ENCODE measurements around the gene KANK3.

The KANK3 gene

DNA sequence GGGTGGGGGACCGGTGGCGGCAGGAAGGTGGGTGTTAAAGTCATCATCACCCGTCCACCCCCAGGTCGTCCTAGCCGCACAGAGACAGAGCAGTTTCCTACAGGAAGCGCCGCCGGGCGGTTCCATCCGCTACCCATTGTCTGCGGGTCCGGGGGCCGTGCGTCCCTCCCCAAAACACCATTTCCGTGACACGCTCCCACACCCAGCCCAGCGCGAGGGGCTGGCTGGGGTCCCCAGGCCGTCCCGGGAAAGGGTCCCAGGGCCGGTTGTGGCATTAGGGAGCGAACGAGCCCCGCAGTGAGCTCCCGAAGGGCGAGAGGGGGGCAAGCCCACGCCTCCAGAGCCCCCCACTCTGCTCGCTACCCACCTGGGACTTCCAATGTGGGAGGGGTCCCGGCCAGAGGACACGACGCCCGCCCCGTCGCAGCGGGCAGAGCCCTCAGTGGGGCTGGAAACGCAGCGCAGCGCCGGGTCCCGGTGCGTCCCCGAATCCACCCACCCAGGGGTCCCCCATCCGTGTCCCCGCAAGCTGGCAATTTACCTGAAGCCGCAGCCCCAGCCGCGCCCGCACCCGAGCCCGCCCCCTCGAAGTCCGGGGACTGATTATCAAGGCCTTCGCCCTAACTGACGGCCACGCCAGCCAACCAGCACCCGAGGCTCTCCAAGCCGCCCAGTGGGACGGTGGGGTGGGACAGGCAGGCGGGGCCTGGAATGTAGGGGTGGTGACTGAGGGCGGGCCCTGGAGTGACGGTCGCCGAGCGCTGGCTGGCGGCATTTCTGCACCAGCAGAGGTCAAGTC lies at the start of gene KANK3:
TSS of gene KANK3 (minus strand) at position 579 of the 799 bp plus-strand sequence. CDS start 5,434 bp downstream, outside the sequence.
- no peaks in the 10 kb centered on the region for H3K36me3 ChIP-seq
- no peak within 1 kb of the TSS for H3K4me3 ChIP-seq (ENCODE audit: low read depth in 1 of 2, low read length in 1 of 2)
- TF ChIP-seq, protein P1, sequence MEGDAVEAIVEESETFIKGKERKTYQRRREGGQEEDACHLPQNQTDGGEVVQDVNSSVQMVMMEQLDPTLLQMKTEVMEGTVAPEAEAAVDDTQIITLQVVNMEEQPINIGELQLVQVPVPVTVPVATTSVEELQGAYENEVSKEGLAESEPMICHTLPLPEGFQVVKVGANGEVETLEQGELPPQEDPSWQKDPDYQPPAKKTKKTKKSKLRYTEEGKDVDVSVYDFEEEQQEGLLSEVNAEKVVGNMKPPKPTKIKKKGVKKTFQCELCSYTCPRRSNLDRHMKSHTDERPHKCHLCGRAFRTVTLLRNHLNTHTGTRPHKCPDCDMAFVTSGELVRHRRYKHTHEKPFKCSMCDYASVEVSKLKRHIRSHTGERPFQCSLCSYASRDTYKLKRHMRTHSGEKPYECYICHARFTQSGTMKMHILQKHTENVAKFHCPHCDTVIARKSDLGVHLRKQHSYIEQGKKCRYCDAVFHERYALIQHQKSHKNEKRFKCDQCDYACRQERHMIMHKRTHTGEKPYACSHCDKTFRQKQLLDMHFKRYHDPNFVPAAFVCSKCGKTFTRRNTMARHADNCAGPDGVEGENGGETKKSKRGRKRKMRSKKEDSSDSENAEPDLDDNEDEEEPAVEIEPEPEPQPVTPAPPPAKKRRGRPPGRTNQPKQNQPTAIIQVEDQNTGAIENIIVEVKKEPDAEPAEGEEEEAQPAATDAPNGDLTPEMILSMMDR (IDR thresholded peaks at IDR 0.05): no peak
- no peaks in the 10 kb centered on the region for H3K9me3 ChIP-seq
- H3K27ac ChIP-seq: no peak within 1 kb of the TSS
- no peaks in the 10 kb centered on the region for H3K4me1 ChIP-seq (ENCODE audit: control insufficient read depth in 1 of 2, insufficient read depth in 1 of 2, low read depth in 1 of 2, low read length in 1 of 2)
- peaks cover 78% of the 10 kb centered on the region for H3K27me3 ChIP-seq

GRCh38 chr19:8392017-8392591 lies 49.0 kb upstream of the KANK3 start:
- TF ChIP-seq, protein P1 (IDR thresholded peaks at IDR 0.05): no peak
- Histone ChIP-seq H3K9me3 (no peaks in the 10 kb centered on the region), H3K27ac (peak overlapping the region; percentile 99), H3K4me3 (ENCODE audit: low read depth in 1 of 2, low read length in 1 of 2) (no peak overlapping the region), H3K36me3 (no peaks in the 10 kb centered on the region), H3K4me1 (ENCODE audit: control insufficient read depth in 1 of 2, insufficient read depth in 1 of 2, low read depth in 1 of 2, low read length in 1 of 2) (peaks cover 22 to 26% of the 10 kb centered on the region in 2 experiments), H3K27me3 (no peaks in the 10 kb centered on the region)

DNA sequence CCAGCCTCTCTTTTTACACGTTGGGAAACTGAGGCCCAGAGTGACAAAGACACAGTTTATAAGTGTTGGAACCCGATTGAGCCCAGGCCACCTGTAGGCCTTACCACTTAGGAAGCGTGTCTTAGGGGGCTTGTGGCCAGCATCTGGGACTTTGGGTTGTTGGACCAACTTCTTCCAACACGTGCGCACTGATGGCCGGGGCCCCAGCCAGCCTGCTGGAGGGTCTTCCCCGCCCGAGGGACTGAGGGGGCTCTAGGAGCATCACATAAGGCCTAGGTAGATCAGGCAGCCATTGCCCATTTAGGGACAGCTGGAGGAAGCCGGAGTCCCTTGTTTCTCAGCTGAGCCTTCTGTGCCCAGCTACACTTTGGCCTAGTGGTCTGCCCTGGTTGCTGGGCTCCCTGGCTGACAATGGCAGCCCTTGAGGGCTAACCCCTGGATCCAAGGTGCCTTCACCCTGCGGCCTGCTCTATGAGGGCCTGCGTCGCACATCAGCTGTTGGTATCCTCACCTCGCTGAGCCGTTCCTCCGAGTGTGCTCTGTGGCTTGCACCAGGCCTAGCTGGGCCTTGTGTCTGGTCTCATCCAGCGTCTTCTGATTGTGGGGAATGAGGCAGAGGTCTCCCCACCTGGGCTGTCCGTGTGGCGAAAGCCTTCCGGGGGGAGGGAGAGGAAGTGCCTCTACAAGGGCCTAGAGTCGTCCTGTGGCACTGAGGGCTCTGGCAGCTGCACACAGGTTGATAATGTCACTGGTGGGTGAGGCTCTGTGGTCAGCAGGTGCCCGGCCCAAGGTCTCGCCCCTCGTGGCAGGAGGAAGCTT lies 48.3 kb upstream of the KANK3 start:
- H3K27me3 ChIP-seq: no peaks in the 10 kb centered on the region
- peaks cover 22 to 26% of the 10 kb centered on the region in 2 experiments for H3K4me1 ChIP-seq (ENCODE audit: control insufficient read depth in 1 of 2, insufficient read depth in 1 of 2, low read depth in 1 of 2, low read length in 1 of 2)
- H3K9me3 ChIP-seq: no peaks in the 10 kb centered on the region
- TF ChIP-seq, protein P1 (IDR thresholded peaks at IDR 0.05): no peak
- H3K27ac ChIP-seq: peak overlapping the region; percentile 99
- H3K36me3 ChIP-seq: no peaks in the 10 kb centered on the region
- peak overlapping the region in 1 of 2 experiments; percentile 79 for H3K4me3 ChIP-seq (ENCODE audit: low read depth in 1 of 2, low read length in 1 of 2)

- H3K27me3 ChIP-seq: no peaks in the 10 kb centered on the region
- H3K27ac ChIP-seq: peak overlapping the region; percentile 99
- H3K9me3 ChIP-seq: no peaks in the 10 kb centered on the region
- H3K4me1 ChIP-seq (ENCODE audit: control insufficient read depth in 1 of 2, insufficient read depth in 1 of 2, low read depth in 1 of 2, low read length in 1 of 2): peaks cover 27 to 32% of the 10 kb centered on the region in 2 experiments
- peak overlapping the region; percentile 76 to 79 for H3K4me3 ChIP-seq (ENCODE audit: low read depth in 1 of 2, low read length in 1 of 2)
- TF ChIP-seq, protein P1 (IDR thresholded peaks at IDR 0.05): peak; percentile 39
- no peaks in the 10 kb centered on the region for H3K36me3 ChIP-seq
Observed at GRCh38 chr19:8390617-8390981, 47.5 kb upstream of the KANK3 start.

DNA sequence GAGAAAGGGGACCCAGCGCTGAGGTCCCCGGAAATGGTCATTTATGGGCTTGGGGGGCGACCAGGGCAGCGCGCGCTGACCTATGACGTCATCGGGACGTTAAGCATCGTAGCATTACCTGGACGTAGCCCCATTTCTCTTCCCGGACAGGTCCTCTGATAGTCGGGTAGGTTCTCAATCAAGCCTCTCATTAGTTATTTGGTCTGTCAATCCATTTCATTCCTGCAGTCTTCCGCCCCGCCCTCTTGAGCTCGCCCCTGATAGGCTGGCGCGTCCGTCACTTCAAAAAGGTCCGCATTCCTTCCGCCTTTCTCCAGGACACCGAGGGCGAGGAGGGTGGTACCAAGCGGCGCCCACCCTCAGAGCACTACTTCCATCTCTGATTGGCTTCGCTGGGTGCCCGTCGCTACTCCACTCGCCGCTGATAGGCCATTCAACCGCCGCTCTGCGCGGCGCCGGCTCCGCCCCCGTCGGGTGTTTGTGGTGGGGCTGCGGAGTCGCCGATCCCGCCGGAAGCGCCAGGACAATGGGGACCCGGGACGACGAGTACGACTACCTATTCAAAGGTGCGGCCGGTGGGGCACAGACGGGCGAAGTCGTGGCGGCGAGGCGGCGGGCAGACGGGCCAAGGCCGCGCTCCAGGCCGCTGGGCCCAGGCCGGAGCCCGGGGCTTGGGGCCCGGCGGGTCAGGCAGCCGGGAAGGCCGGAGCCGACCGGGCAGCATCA lies 47.0 kb upstream of the KANK3 start, which contains the start of gene RAB11B:
TSS of gene RAB11B (plus strand) at position 470 of the 726 bp plus-strand sequence. CDS start at position 527, 57 bp downstream.
- Histone ChIP-seq H3K27ac (peak within 1 kb of the TSS; percentile 99), H3K36me3 (no peaks in the 10 kb centered on the region), H3K4me1 (ENCODE audit: control insufficient read depth in 1 of 2, insufficient read depth in 1 of 2, low read depth in 1 of 2, low read length in 1 of 2) (peaks cover 32 to 38% of the 10 kb centered on the region in 2 experiments), H3K9me3 (no peaks in the 10 kb centered on the region), H3K27me3 (no peaks in the 10 kb centered on the region), H3K4me3 (ENCODE audit: low read depth in 1 of 2, low read length in 1 of 2) (peak within 1 kb of the TSS; percentile 76 to 79)
- TF ChIP-seq, protein P1 (IDR thresholded peaks at IDR 0.05): no peak
